Kidney tubule cell (primary cell): ENCODE data around the gene RPP25L.
A peak's percentile ranks its signal among the peaks of the same experiment; 100 is the strongest.

Source experiments
- DNase-seq: peaks from one replicate; pipeline ENCODE4 v3.0.0-alpha.2; 2018; ENCODE audit warnings: low spot score

The RPP25L gene

DNA sequence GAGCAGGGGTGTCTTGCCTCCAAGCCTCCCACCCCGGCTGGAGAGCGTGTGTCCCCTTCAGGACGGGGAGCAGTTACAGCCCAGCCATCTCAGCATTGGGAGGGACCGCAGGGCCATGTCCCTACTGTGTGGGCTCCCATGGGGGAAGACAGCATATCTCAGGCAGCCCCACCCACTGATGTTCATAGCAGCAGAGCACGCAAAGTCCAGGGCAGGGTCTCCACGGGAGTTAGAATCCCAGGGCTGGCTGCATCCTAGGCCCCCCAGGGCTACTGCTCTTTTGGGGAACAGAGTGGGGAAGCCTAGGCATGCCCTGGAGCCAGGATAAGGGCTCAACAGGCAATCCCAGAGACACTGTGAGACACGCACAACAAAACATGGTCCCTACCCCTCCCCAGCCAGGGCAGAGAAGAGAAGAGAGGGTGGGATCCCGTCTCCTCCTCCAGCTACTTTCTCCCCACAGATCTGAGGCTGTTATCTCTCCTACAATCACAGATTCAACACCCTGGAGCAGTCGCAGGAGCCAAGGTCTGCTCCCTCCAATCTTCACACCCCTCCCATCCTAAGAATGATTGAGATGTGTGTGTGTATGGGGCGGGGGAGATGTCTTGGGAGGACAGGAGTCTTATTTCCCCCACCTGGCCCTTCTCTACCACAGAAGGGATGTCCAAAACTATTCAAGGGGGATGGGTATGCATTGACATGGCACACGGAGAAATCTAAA is 25.8 kb downstream of the RPP25L start:
- no peak for DNase-seq

GRCh38 chr9:34584970-34585369 is 26.9 kb downstream of the RPP25L start:
- DNase-seq, result no peak

GRCh38 chr9:34582787-34583186 is 29.1 kb downstream of the RPP25L start:
- DNase-seq, result no peak

GRCh38 chr9:34581318-34581717 is 30.6 kb downstream of the RPP25L start:
- DNase-seq, result no peak

DNA sequence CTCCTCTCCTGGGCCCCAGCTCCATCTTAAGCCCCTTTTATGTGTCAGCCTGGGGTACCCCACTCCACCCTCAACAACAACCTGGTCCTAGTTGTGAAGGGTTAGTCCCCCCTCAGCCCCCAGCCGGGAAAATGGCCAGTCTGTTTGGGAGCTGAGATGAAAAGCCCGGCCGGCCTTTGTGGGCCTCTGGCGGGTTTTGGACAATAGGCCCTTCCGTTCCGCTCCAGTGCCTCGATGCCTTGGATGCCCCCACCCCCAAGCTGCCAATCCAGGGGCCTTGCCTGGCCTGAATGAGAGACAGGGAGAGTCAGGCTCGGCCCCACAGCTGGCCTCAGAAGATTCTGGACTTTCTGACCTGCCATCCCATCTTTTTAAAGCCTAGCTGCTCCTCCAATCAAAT is 31.5 kb downstream of the RPP25L start:
- no peak for DNase-seq

- DNase-seq, result no peak
Observed at GRCh38 chr9:34579808-34580163, 32.1 kb downstream of the RPP25L start.

- no peak for DNase-seq
Observed at GRCh38 chr9:34579104-34579807, 32.6 kb downstream of the RPP25L start.

DNA sequence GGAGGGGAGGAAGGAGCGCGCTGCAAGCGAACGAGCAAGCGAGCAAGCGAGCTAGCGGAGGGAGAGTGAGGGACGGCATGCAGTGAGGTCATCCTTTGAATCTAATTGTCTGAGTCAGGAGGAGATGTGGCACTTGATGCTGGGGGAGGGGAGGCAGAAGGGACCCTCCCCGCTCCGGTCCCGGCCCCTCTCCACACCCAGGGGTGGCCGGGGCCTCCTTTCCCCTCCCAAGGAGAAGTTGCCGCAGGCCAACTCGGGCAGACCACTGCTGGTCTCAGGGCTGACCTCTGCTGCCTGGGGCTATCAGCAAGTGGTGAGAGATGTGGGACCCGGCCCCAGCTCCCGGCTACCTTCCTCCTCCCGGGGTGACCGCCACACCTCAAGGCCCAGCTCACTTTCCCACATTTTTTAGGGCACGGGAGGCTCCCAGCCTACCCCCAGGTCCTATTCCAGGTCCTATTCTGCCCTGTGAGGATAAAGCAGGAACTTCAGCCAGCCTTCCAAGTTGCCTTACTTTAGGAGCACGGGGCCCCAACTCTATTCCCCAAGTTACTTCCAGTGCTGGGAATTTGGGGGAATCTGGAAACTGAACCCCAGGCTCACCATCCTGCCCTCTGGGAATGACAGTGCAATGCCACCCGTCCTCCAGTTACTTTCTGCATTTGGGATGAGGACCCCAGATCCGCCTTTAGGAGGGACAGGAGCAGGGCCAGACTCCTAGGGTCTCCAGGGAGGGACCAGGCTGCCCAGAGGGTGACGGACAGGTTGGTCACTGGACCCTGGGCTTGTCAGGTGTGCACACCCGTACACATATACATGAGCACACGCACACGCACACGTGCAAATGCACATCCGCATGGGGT is 33.4 kb downstream of the RPP25L start:
- DNase-seq, result peak; percentile 52

GRCh38 chr9:34577400-34578240 is 34.3 kb downstream of the RPP25L start:
- no peak for DNase-seq

- no peak for DNase-seq
Observed at GRCh38 chr9:34576597-34577399, 35.1 kb downstream of the RPP25L start.

GRCh38 chr9:34575862-34576596 is 35.9 kb downstream of the RPP25L start:
- no peak for DNase-seq

GRCh38 chr9:34575241-34575640 is 36.7 kb downstream of the RPP25L start:
- no peak for DNase-seq

DNA sequence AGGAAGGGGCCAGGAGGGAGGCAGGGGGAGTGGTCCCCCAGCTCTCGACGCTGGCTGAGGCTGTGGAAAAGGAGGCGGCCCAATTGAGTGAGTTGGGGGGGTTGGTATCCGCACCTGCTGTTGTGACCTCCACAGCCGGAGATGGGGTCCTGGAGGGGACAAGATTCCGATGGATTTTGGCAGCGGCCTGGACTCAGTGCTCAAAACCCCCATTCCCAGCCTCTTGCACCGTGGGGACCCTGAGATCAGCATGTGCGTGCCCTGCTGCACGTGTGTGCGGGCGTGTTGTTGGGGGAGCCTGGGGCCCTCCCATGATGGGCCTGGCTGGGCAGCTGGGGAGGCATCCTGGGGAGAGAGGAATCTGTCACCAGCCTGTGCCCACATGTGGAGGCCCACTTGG is 37.3 kb downstream of the RPP25L start:
- no peak for DNase-seq

- DNase-seq, result no peak
Observed at GRCh38 chr9:34573599-34574325, 38.1 kb downstream of the RPP25L start.

DNA sequence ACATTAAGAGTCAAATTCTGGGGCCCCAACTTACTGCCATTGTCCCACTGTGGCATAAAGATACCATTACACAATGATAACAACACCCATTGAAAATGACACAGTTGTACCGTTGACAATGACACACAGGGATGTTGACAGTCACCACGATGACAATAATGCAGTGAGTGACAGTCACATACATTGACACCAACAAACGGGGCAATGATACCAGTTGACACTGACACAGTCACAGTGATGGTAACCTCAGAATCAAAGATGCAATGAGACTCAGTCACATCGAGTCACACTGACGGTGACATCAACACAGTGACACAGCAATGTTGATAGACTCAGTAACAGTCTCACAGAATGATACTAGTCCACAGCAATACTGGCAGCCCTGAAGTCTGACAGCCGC is 39.3 kb downstream of the RPP25L start:
- no peak for DNase-seq

- no peak for DNase-seq
Observed at GRCh38 chr9:34572092-34572491, 39.8 kb downstream of the RPP25L start.

- no peak for DNase-seq
Observed at GRCh38 chr9:34571481-34571810, 40.5 kb downstream of the RPP25L start.

DNA sequence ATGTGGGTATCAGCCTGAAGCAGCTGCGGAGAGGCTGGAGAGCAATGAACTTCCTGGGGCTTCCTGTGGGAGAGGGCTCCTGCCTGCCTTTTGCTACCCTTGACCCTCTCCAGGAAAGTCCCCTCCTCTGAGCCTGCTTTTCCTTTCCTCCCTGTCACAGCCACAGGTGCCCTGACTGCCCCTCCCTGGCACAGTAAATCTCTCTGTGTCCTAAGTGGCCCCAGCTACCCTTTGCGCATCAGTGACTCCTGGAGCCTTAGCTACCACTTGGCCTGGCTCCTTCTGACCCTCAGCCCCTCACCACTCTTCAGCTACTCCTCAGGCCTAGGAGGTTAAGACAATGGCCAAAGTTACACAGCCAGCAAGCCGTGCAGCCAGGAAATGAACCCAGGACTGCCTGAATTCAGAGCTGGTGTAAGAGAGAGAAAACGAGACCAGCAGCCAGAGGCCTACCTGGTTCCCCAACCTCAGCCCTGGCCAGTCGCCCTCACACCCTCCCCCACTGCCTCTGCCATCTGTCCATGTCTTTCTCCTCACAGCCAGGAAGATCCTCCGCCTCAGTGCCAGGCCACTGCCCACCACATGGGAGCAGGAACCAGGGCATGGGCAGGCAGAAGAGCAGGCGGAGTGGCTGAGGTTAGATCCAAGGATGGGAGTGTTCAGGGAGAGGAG is 41.0 kb downstream of the RPP25L start:
- DNase-seq, result no peak

GRCh38 chr9:34570376-34570775 is 41.5 kb downstream of the RPP25L start:
- no peak for DNase-seq
